ENCODE results near the gene BMPER.

- TF ChIP-seq POLR2A (IDR thresholded peaks at IDR 0.05) (no peak), POLR2AphosphoS5 (IDR thresholded peaks at IDR 0.05) (no peak)
- TF ChIP-seq, protein P1, sequence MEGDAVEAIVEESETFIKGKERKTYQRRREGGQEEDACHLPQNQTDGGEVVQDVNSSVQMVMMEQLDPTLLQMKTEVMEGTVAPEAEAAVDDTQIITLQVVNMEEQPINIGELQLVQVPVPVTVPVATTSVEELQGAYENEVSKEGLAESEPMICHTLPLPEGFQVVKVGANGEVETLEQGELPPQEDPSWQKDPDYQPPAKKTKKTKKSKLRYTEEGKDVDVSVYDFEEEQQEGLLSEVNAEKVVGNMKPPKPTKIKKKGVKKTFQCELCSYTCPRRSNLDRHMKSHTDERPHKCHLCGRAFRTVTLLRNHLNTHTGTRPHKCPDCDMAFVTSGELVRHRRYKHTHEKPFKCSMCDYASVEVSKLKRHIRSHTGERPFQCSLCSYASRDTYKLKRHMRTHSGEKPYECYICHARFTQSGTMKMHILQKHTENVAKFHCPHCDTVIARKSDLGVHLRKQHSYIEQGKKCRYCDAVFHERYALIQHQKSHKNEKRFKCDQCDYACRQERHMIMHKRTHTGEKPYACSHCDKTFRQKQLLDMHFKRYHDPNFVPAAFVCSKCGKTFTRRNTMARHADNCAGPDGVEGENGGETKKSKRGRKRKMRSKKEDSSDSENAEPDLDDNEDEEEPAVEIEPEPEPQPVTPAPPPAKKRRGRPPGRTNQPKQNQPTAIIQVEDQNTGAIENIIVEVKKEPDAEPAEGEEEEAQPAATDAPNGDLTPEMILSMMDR (IDR thresholded peaks at IDR 0.05): no peak
Observed at GRCh38 chr7:34059136-34059828, 153.9 kb downstream of the BMPER start.

Measured in stomach (tissue), 4 donors.